PFSK-1 (cell line): ENCODE measurements around the gene NEK10.

Source experiments
- POLR2AphosphoS5 ChIP-seq: IDR thresholded peaks from 2 replicates; pipeline ENCODE4 v1.6.1; 2012; ENCODE audit warnings: low read depth, mild to moderate bottlenecking, control low read depth, low read length, moderate library complexity
- SIN3A ChIP-seq: IDR thresholded peaks from 2 replicates; pipeline ENCODE4 v1.6.1; 2012; ENCODE audit warnings: mild to moderate bottlenecking, low read length, moderate library complexity, borderline replicate concordance; ENCODE audit not compliant: insufficient read depth
- TAF1 ChIP-seq: IDR thresholded peaks from 2 replicates; pipeline ENCODE4 v1.6.1; 2012; ENCODE audit warnings: low read length, control low read depth, borderline replicate concordance; ENCODE audit not compliant: insufficient read depth
- TF ChIP-seq, protein P1 (sequence below), 2 experiments: IDR thresholded peaks; 2 replicates each; pipeline versions ENCODE4 v1.6.1 to v1.8.0; 2011 to 2012; ENCODE audit warnings: low read depth in 2 of 2, low read length in 2 of 2, control low read depth in 1 of 2, inconsistent platforms in 1 of 2, mild to moderate bottlenecking in 1 of 2, moderate library complexity in 1 of 2; ENCODE audit not compliant: insufficient read depth in 1 of 2

DNA sequence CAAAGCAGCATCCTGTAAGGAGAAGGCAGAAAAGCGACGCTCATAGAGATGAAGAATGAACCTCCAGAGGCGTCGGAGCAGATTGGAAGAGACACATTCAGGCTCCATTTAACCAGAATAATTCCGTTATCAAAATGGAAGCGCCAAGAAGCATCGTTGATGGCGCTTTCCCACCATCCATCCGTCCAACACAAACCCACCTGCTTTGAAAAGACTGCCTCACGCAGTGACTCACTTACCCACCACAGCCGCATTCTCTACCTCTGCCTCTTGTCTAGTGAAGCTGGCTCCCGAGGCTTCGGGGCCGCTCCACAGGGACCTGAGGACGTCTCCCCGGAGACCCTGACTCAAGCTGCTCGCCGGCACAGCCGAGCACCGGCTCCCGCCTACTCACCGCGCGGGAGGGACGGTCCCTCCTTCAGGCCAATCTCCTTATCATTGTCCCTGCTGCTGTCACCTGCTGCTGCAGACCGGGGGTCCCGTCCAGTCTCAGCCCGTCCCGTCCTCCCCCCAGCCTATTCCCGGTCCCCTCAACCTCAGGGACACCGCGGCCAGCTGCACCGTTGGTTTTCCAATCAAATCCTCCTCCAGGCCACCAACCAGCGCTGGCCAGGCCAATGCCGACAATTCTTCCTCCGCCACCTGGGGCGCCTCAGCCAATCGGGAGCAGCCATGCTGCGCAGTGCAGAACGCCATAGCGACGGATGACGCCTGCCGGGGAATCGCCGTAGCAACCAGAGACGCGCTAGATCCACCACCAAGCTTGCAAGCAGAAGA lies at the start of gene NEK10:
- TF ChIP-seq POLR2AphosphoS5 (no peak), SIN3A (peak; percentile 96; the same call in 1 of the 2 replicates), TAF1 (no peak)
- TF ChIP-seq, protein P1, sequence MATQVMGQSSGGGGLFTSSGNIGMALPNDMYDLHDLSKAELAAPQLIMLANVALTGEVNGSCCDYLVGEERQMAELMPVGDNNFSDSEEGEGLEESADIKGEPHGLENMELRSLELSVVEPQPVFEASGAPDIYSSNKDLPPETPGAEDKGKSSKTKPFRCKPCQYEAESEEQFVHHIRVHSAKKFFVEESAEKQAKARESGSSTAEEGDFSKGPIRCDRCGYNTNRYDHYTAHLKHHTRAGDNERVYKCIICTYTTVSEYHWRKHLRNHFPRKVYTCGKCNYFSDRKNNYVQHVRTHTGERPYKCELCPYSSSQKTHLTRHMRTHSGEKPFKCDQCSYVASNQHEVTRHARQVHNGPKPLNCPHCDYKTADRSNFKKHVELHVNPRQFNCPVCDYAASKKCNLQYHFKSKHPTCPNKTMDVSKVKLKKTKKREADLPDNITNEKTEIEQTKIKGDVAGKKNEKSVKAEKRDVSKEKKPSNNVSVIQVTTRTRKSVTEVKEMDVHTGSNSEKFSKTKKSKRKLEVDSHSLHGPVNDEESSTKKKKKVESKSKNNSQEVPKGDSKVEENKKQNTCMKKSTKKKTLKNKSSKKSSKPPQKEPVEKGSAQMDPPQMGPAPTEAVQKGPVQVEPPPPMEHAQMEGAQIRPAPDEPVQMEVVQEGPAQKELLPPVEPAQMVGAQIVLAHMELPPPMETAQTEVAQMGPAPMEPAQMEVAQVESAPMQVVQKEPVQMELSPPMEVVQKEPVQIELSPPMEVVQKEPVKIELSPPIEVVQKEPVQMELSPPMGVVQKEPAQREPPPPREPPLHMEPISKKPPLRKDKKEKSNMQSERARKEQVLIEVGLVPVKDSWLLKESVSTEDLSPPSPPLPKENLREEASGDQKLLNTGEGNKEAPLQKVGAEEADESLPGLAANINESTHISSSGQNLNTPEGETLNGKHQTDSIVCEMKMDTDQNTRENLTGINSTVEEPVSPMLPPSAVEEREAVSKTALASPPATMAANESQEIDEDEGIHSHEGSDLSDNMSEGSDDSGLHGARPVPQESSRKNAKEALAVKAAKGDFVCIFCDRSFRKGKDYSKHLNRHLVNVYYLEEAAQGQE (IDR thresholded peaks at IDR 0.05; ENCODE audit: insufficient read depth in 1 of 2, low read depth in 2 of 2, low read length in 2 of 2) = no peak
